Transverse colon (tissue), 4 donors: ENCODE measurements around the gene AP3S1. TPM values are rescaled to one million over a fixed set of nuclear protein-coding genes. Genes with fewer than 3 reads are reported as not detected.

Experiments used
- DNase-seq: peaks from one replicate; pipeline ENCODE4 v3.0.0-alpha.2; 2019
- H3K27ac ChIP-seq, 4 donors: fragments of 200-600 bp; sonication (generic); 2 replicates each; pipeline ENCODE4 v1.5.1; 2016 to 2018; ENCODE audit warnings: inconsistent platforms in 4 of 4
- H3K27me3 ChIP-seq: fragments of 200-600 bp; sonication (generic); 2 replicates; pipeline ENCODE4 v1.5.1; 2017; ENCODE audit warnings: inconsistent platforms
- H3K36me3 ChIP-seq, 4 donors: fragments of 200-600 bp; sonication (generic); 2 replicates each; pipeline ENCODE4 v1.5.1; 2017 to 2019; ENCODE audit warnings: inconsistent platforms in 4 of 4
- H3K4me1 ChIP-seq, 4 donors: fragments of 200-600 bp; sonication (generic); 2 replicates each; pipeline ENCODE4 v1.5.1; 2017 to 2020; ENCODE audit warnings: inconsistent platforms in 4 of 4
- H3K4me3 ChIP-seq, 4 donors: fragments of 200-600 bp; sonication (generic); 1 replicate in 1 of 4; 2 replicates in 3 of 4; pipeline versions ENCODE4 v1.5.1 to v1.6.1; 2017 to 2019; ENCODE audit warnings: inconsistent platforms in 4 of 4
- H3K9me3 ChIP-seq, 2 donors: fragments of 200-600 bp; sonication (generic); 2 replicates each; pipeline ENCODE4 v1.5.1; 2017 to 2019; ENCODE audit warnings: inconsistent platforms in 2 of 2
- EP300 ChIP-seq: sonication (generic); formaldehyde crosslinking; IDR thresholded peaks from one replicate; pipeline ENCODE4 v1.6.1; 2017; ENCODE audit warnings: antibody characterized with exemption, low read depth
- POLR2A ChIP-seq: fragments of 450-650 bp; IDR thresholded peaks from one replicate; pipeline ENCODE4 v1.6.1; 2016; ENCODE audit warnings: antibody characterized with exemption, mild to moderate bottlenecking, moderate library complexity
- POLR2AphosphoS5 ChIP-seq, 3 donors: sonication (generic); formaldehyde crosslinking; IDR thresholded peaks; one replicate each; pipeline ENCODE4 v1.6.1; 2016; ENCODE audit warnings: antibody characterized with exemption in 3 of 3
- WGBS, 2 donors: methylation state at CpG; one replicate each; pipeline ENCODE4 v1.1.5; 2018; ENCODE audit warnings: low coverage in 1 of 2; 5-methylcytosine and 5-hydroxymethylcytosine counted together
- in situ Hi-C, 4 donors: fragments of 200-750 bp; cut with MboI; loops; one replicate each; pipeline versions ENCODE4 v1.15.0 to v1.15.1; 2017; ENCODE audit warnings: low sequenced_read_pairs in 3 of 4, low pct_ligation_motif_present in 1 of 4, low pct_unique_long_range_greater_than_20kb in 1 of 4
- intact Hi-C: fragments of 100-400 bp; cut with DNase I; formaldehyde crosslinking; loops from one replicate; pipeline ENCODE4 v1.15.1; 2023; ENCODE audit warnings: low total_unique reads
- total RNA-seq, 4 donors: library from RNA; depleted of rRNA; stranded (reverse); fragments of >200 nt; gene quantifications; one replicate each; pipeline ENCODE4 v1.1.0, GENCODE V29; 2016
- TF ChIP-seq, protein P1 (sequence below), 5 experiments: fragments of 200-600 bp in 3 of 5; fragments of 450-650 bp in 2 of 5; sonication (generic) in 3 of 5; IDR thresholded peaks; 1 replicate in 2 of 5; 2 replicates in 3 of 5; pipeline ENCODE4 v1.5.1; 2016 to 2017; ENCODE audit warnings: antibody characterized with exemption in 5 of 5, inconsistent platforms in 3 of 5, mild to moderate bottlenecking in 2 of 5, moderate library complexity in 1 of 5

AP3S1 gene
- total RNA-seq, 4 donors from 2014 or later, result 54.2 to 258 (median 65.7) TPM

DNA sequence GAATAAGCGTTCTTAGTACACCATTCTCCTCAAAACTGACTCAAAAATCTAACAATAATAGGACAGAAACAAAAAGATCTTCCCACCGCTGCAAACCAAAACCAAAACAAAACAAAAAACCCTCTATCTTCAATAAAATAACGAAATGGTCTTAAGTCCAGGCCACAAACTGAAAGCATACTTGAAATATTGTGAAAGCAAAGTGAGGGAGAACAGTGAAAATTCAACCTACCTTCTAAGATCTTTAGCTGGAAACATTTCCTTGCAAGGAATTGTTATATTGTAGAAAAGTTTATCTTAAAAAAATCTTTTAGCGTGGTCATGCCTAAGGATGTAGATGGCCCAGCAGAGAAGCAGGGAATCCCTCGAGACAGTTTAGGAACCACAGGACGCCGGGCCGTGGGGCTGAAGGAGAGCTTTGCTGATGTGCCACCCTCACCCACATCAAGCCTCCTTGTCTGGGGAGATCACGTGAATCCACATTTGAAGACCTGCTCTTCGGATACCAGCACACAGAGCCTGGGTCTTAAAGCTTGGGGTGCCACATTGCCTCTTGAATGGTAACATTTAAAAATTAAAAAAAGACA lies 92.7 kb downstream of the AP3S1 start:
- Histone ChIP-seq H3K36me3 (no peaks in the 10 kb centered on the region), H3K27me3 (no peaks in the 10 kb centered on the region), H3K27ac (no peak overlapping the region), H3K4me1 (no peaks in the 10 kb centered on the region), H3K4me3 (no peak overlapping the region), H3K9me3 (no peaks in the 10 kb centered on the region)
- TF ChIP-seq POLR2A (no peak), EP300 (no peak), POLR2AphosphoS5 (IDR thresholded peaks at IDR 0.05) (no peak)
- TF ChIP-seq, protein P1, sequence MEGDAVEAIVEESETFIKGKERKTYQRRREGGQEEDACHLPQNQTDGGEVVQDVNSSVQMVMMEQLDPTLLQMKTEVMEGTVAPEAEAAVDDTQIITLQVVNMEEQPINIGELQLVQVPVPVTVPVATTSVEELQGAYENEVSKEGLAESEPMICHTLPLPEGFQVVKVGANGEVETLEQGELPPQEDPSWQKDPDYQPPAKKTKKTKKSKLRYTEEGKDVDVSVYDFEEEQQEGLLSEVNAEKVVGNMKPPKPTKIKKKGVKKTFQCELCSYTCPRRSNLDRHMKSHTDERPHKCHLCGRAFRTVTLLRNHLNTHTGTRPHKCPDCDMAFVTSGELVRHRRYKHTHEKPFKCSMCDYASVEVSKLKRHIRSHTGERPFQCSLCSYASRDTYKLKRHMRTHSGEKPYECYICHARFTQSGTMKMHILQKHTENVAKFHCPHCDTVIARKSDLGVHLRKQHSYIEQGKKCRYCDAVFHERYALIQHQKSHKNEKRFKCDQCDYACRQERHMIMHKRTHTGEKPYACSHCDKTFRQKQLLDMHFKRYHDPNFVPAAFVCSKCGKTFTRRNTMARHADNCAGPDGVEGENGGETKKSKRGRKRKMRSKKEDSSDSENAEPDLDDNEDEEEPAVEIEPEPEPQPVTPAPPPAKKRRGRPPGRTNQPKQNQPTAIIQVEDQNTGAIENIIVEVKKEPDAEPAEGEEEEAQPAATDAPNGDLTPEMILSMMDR (IDR thresholded peaks at IDR 0.05), result no peak
- in situ Hi-C loops (no loop called here), intact Hi-C loops (no loop called here)
- WGBS, 2 donors, result 85 to 97% methylated on average over 7 to 10 of the region's 10 CpGs
- no peak for DNase-seq

DNA sequence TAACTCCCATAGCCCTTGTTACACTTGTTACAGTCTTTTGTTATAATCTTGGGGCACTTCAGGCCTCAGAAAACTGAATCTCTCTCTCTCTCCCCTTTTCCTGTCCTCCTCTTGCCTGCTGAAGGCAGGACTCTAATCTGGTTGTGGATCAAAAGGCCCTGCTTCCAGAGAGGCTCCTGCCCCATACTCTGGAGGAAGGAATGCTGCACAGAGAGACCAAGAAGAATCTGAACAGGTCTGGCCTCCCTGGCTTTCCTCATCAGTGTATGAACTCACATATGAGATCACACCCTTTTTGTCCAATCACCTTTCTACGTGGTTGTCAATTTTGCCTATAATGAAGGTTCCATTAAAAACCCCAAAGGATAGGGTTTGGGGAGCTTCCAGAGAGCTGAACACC lies 94.3 kb downstream of the AP3S1 start:
- Histone ChIP-seq H3K36me3 (no peaks in the 10 kb centered on the region), H3K4me3 (no peak overlapping the region), H3K4me1 (no peaks in the 10 kb centered on the region), H3K27ac (no peak overlapping the region), H3K9me3 (no peaks in the 10 kb centered on the region), H3K27me3 (no peaks in the 10 kb centered on the region)
- TF ChIP-seq, protein P1 (IDR thresholded peaks at IDR 0.05), result no peak
- no peak for TF ChIP-seq POLR2AphosphoS5 (IDR thresholded peaks at IDR 0.05)
- no peak for TF ChIP-seq EP300
- TF ChIP-seq POLR2A, result no peak
- intact Hi-C loops (no loop called here), in situ Hi-C loops (no loop called here)
- DNase-seq, result no peak
- WGBS, 2 donors, result 88% methylated on average over 1 of the region's 1 CpG

DNA sequence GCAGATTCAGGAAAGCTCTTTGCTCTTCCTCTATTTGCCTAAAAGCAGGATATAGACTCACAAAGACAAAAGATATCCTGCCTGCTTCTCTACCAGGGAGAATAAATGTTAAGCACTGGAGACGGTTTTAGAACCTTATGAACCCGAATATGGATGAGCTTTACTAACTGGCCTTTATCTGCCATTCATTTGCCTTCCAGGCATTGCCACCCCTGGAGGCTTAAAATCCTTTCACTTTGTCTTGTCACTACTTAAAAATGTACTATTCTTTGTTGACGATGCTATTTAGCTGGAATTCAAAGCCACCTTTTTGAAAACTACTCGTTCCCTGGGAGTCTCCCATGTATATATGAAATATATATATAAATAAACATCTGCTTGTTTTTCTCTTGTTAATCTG lies 97.3 kb downstream of the AP3S1 start:
- no peak for TF ChIP-seq POLR2A
- TF ChIP-seq, protein P1 (IDR thresholded peaks at IDR 0.05), result no peak
- TF ChIP-seq POLR2AphosphoS5 (IDR thresholded peaks at IDR 0.05), result no peak
- TF ChIP-seq EP300, result no peak
- H3K9me3 ChIP-seq, result no peaks in the 10 kb centered on the region
- no peaks in the 10 kb centered on the region for H3K27me3 ChIP-seq
- in situ Hi-C loops (no loop called here), intact Hi-C loops (no loop called here)
- H3K4me3 ChIP-seq, result no peak overlapping the region
- H3K4me1 ChIP-seq, result no peaks in the 10 kb centered on the region
- no peak for DNase-seq
- H3K36me3 ChIP-seq, result no peaks in the 10 kb centered on the region
- no peak overlapping the region for H3K27ac ChIP-seq
- WGBS, 2 donors, result 69 to 76% methylated on average over 4 of the region's 4 CpGs

DNA sequence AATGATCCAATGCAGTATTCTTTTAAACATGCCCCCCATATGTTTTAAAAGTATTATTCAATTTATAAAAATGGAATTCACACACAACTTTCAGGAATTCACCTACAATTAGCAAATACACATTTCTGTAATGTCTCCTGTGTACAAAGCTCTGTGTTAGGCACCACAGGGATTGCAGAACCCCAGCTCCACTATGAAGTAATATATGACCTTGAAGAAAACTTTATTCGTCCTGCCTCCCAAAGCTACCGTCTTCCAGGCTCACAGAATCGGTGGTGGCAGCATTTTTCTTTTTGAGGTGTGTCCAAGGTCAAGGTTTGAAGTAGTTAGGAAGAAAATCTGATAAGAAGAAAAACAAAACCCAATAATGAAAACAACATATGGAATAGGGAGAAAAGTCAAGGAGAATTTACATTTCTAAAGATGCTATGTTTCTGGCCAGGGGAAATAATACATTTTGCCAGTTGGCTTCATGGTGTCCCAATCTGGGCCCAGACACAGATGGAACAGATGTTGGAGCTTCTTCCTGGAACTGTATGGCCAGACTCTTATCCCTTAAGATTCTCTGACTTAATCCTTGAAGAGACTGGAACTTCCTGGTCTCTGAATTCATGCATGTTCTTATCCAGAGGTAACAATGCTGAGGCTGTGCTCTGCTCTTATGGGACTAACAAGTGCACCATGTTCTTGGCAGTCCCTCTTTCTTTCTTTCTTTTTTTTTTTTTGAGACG lies 98.5 kb downstream of the AP3S1 start:
- H3K4me1 ChIP-seq, result no peaks in the 10 kb centered on the region
- DNase-seq, result no peak
- no peaks in the 10 kb centered on the region for H3K36me3 ChIP-seq
- in situ Hi-C loops, result no loop called here
- intact Hi-C loops, result no loop called here
- 66% methylated on average over 3 of the region's 4 CpGs; no CpG with 5 or more reads in 1 of the 2 donors for WGBS, 2 donors
- H3K27me3 ChIP-seq, result no peaks in the 10 kb centered on the region
- TF ChIP-seq EP300, result no peak
- TF ChIP-seq, protein P1 (IDR thresholded peaks at IDR 0.05), result no peak
- TF ChIP-seq POLR2AphosphoS5 (IDR thresholded peaks at IDR 0.05), result no peak
- TF ChIP-seq POLR2A, result no peak
- H3K4me3 ChIP-seq, result no peak overlapping the region
- H3K9me3 ChIP-seq, result no peaks in the 10 kb centered on the region
- H3K27ac ChIP-seq, result no peak overlapping the region
